Peyer's patch (tissue), 4 donors: ENCODE data around the gene KMO.

ENCODE experiments used
- CTCF ChIP-seq, 6 experiments: fragments of 450-650 bp in 4 of 6; fragments of 200-600 bp in 2 of 6; sonication (generic) in 1 of 6; IDR thresholded peaks; one replicate each; pipeline ENCODE4 v1.5.1; 2017 to 2019; ENCODE audit warnings: antibody characterized with exemption in 6 of 6, mild to moderate bottlenecking in 3 of 6, moderate library complexity in 1 of 6
- POLR2A ChIP-seq, 2 donors: fragments of 450-650 bp; IDR thresholded peaks; one replicate each; pipeline ENCODE4 v1.5.1; 2017; ENCODE audit warnings: antibody characterized with exemption in 2 of 2, mild to moderate bottlenecking in 2 of 2, moderate library complexity in 2 of 2

GRCh38 chr1:241638909-241639622 lies 106.9 kb downstream of the KMO start:
- TF ChIP-seq POLR2A (IDR thresholded peaks at IDR 0.05) (no peak), CTCF (IDR thresholded peaks at IDR 0.05) (no peak)
